Measurements from ENCODE around the gene FMOD.
"Not testable (repeated sequence)": the region's sequence is repeated elsewhere in the genome, so short reads cannot be mapped to it uniquely, and the experiment has no call there.

Gene FMOD

DNA sequence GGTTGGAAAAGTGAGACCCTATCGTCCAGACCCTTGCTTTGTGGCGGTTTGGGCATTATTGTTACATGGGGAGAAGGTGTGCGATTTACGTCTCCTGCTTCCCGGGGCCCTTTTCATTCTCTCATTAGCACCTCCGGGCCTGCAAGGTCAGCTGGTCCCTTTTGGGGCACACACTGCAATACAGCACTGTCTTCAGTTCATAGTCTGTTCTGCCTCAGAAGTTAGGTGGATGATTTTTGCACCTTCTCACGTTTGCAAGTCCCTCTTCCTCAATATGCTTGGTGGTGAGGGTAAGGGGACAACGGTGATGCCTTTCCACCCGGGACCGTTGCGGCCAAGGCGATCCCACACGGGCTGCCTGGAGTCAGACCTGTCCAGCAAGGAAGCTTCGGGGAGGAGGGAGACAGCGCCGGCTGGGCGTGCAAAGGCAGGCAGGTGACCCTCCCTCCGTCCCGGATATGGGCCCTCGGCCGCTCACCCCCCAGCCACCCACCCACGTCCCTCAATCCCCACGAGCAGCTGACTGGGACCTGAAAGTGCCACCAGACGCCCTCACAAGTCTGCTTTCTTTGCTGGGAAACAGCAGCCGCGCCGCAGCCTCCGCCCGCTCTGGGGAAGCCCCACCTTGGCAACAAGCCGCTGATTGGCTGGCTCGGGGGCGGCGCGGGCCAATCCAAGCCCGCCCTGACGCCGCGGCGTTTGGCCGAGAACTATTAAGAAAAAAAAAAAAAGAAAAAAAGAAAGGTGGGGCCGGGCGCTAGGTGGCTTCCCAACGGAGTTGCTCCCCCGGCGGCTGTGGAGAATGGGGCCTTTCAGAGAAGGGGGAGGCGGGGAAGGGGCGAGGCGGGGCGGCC lies 23.9 kb downstream of the FMOD start:
- peak; percentile 80 to 90 (median 88) for DNase-seq (ENCODE audit: low read depth in 2 of 3, low spot score in 2 of 3)

DNA sequence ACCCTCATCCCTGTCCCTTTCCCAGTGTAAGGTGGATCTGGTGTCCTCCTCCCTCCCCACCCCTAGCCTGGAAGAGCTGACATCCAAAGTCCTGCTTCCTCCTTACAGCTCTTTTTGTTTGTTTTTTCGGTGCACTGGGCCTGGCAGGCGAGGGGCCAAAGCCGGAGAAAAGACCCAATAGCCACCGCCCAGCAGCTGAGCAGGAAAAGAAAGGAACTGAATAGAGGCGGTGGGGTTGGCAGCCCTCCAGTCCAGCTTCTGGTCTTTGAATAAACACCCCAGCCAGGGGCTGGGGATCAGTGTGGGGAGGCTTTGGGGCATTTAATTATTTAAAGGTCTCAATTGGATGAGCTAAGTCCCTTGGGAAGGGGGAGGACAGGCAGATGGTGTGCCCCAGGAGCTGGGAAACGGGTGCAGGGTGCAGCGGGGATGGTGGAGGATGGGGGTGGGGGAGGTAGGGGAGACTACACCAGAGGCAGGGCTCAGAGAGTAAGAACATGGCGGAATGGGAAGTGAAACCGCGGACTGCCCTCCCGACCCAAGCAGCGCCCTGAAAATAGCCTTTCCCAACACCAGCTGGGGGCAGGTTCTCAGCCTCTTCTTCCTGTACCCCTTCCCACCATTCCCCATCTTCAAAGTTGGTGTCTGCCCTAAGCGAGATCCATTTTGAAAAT lies 25.4 kb downstream of the FMOD start:
- no peak for DNase-seq (ENCODE audit: low read depth in 2 of 3, low spot score in 2 of 3)

DNA sequence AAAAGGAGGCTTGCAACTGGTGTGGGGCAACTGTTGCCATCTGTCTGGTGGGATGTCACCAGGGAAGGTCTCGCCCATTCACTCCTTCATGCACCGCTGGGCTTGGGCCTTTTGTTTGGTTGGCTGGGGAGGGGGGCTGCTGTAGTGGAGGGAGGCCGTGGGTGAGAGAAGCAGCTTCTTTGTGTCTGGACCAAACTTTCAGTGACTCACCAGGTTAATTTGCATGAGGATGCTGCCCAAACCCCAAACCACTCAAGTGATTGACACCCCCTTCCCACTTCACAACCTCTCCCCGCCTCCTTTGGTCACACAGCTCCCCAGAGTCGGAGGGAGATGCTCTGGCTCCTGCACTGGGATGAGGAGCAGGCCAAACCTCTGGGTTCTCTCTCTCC lies 25.9 kb downstream of the FMOD start:
- DNase-seq (ENCODE audit: low read depth in 2 of 3, low spot score in 2 of 3): peak in 1 of 3 experiments; percentile 32

DNA sequence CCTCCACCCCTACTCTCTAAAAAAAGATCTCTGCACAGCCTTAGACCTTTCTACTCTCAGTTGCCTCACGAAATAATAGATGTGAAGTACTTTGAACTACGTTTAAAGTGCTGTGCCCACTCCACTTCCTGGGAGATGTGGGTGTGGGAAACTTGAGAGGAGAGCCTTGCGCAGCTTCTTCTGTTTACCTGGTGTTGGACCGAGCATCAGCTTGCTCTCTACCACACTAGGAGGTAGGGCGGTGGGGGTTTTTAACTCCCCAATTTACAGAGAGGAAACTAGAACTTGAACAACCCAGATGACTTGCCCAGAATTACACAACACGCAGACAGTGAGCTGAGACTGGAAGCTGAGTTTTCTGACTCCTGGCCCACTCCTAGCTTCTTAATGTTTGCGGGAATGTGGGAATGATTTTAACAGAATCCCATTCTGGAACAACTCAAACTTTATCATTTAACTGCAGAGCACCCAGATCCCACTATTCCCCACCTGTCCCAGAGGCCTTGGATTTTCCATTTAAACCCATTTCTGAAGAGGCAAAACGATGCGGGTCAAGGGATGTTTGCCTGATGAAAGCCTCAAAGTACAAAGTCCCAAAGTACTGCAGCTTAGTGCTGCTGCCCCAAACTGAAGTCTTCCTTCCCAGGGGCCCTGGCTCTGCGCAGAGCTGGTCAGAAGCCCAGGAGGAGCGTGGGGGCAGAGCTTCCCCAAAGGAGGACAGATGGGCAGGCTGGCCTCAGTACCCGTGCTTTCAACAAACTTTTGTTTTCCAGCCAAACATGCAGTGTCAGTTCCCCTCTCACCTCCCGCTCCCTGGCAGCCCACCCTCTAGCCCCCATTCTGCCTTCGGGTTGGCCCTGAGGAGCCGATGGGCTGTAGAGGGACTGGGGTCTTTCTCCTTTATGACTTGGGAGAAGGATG lies 26.6 kb downstream of the FMOD start:
- DNase-seq (ENCODE audit: low read depth in 2 of 3, low spot score in 2 of 3): no peak

DNA sequence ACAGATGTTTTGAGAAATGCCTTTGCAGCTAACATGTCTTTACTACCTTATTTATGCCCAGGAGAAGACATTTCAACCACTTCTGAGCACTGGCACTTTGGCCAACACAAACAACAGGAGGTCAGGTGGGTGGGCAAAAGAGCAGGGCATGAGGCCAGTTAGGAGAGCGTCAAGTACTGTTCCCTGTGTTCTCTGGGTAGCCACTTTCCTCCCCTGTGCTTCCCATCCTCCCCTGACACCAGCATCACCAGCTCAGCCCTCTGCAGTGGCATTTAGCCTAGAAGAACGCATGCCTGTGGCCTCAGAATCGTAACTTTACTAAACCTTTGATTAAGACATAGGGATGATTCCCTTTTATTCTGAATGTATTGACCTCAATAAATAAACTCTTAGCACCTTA lies 27.3 kb downstream of the FMOD start:
- DNase-seq (ENCODE audit: low read depth in 2 of 3, low spot score in 2 of 3): no peak

DNA sequence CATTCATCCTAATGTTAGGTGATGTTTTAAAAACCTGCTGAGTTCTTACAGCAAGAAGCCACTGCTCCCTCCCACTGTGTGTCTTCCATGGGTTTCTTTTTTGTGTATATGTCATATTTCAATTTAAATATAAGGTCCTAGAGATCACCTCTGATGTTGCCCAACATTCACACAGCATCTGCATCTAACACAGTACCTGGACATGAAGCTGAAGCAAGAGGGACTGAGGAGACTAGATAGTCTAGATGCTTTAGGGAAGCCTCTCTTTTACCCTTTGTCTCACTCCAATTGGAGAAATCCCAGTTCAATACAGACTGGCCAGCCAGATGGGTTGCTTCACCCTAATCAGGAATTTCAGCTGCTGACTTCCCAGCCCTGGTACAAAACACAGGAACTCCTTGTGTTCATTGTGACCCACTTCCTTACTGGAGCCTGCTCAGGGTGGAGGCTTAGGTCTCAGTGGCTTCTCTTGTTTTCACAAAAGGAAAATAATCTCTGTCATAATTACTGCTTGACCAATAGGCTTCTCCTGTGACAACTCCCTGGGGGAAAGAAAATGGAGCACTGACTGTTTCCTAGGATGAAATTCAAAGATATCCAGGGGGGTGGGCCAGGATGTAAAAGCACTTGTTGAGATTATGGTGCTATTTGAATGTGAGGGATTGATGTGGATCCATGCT lies 28.3 kb downstream of the FMOD start:
- no peak for DNase-seq (ENCODE audit: low read depth in 2 of 3, low spot score in 2 of 3)

DNA sequence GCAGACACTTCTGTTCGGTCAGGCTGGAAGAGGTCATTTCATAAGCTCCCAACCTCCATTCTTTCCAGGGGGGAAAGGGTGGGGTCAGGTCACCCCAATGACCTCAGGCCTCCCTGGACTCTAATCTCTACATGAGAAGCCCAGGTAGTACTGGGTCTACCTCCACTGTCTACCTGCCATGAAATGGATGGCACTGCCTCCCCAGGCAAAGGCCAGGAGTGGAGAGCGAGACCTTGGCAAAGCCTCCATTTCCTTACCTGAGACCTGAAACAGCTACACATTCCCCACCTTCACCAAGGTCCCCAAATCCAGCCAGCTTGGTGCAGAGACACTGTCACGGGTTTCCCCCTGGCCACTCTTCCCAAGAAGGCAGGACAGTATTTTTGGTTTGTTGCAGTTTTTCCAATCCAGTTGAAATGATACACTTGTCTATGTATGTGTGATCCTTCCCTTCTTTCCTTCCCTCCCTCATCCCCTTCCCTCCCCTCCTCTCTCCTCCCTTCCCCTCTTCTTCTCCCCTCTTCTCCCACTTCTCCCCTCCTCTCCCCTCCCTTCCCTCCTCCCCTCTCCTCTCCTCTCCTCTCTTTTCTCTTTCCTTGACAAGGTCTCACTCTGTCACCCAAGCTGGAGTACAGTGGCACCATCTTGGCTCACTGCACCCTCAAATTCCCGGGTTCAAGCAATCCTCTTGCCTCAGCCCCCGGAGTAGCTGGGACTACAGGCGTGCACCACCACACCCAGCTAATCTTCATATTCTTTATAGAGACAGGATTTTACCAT lies 29.5 kb downstream of the FMOD start:
- DNase-seq (ENCODE audit: low read depth in 2 of 3, low spot score in 2 of 3): no peak

DNA sequence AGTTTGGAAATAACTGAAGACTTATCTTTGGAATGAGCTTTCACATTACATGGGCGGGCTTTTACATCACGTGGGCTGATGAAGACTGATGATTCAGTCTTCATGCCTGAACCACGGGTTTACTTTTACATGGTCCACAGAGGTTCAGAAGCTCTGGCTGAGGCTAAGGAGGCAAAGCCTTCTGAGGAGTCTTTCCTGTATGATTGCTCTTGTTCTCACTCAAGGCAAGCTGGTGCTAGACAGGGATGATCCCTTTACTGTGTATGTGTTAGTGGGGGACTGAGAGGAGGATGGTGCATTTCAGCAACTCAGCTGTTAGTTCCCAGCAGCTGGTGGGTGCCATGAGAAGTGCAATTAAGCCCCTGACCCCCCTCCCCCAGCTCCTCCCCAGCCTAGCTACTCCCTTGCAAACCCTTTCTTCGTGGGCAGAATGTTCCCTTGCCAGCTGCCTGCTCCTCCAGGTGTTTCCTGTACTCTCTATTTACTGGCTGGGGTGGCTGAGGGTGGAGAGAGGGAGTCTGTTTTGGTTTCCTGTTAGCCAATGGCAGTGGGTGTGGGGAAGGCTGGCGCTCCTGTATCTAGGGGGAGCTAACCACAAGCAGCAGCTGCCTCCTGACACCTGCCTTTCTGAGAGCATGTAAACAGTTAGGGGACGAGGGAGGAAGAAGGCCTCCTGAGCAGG lies 30.2 kb downstream of the FMOD start:
- DNase-seq (ENCODE audit: low read depth in 2 of 3, low spot score in 2 of 3): no peak

DNA sequence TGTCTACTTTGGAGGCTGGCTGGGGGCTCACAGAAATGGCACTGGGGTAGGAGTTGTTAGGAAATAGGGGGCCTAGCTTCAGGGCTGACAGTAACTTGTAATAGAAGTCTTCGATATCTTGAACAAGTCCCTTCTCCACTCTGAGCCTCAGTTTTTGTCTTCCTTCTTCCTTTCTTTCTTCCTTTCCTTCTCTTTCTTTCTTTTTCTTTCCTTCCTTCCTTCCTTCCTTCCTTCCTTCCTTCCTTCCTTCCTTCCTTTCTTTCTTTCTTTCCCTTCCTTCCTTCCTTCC lies 32.7 kb downstream of the FMOD start:
- DNase-seq (ENCODE audit: low read depth in 2 of 3, low spot score in 2 of 3): no peak

DNA sequence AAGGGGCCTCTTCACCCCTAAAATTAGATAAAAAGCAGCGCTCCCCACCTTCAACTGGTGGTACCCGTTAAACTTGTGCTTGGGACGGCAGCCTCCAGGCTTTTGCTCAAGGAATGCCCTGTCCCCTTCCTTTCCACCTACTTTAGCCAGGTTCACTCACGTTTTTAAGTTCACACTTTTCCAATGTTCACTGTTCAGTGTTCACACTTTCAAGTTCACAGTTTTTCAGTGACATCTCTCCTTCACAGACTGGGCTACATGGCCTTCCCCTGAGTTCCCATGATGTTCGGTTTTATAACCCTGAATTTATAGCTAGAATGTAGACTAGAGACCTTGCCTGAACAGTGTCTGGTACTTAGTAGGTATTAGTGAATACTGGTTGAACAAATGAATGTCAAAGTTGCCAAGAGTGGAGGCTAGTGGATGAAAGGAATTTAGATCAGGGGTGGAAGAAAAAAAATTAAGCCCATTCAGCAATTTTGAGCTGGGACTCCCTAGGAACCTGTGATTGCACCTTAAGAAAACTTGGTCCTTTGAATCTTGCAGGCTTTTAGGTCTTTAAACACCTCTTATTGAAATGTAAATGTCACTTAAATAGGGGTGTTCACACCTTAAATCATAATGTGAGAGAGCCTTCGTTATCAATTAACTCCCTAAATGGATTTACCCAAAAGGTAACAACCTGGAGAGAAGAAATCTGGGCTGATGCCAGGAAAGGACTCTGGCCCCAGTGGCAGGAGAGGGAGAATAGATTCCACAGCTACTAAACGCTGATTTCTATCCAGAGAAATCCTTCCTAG lies 33.3 kb downstream of the FMOD start:
- DNase-seq (ENCODE audit: low read depth in 2 of 3, low spot score in 2 of 3): no peak

DNA sequence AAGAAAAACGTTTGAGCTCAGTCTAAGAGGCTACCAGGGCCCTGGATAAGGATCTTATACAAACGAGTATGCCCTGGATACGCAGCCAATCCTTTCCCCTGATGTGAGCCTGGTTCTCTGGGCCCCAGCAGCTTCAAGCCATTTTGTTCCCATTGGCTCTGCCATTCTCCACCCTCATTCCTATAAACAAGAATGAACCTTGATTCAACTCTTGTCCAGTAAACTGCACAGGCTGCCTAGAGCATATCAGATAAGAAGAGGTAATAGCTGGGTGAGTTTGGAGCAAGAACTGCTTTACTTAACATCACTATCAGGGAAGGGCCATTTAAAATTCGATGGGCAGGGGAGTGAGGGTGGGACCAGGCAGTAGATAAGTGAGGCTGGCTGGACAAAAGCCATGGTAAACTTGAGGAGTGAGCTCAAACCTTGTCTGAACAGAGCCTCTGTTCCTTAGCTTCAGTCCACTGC lies 34.3 kb downstream of the FMOD start:
- no peak for DNase-seq (ENCODE audit: low read depth in 2 of 3, low spot score in 2 of 3)

DNA sequence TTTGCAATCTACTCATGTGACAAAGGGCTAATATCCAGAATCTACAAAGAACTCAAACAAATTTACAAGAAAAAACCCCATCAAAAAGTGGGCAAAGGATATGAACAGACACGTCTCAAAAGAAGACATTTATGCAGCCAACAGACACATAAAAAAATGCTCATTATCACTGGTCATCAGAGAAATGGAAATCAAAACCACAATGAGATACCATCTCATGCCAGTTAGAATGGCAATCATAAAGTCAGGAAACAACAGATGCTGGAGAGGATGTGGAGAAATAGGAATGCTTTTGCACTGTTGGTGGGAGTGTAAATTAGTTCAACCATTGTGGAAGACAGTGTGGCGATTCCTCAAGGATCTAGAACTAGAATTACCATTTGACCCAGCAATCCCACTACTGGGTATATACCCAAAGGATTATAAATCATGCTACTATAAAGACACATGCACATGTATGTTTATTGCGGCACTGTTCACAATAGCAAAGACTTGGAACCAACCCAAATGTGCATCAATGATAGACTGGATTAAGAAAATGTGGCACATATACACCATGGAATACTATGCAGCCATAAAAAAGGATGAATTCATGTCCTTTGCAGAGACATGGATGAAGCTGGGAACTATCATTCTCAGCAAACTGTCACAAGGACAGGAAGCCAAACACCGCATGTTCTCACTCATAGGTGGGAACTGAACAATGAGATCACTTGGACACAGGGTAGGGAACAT lies 36.7 kb downstream of the FMOD start:
- DNase-seq (ENCODE audit: low read depth in 2 of 3, low spot score in 2 of 3): not testable (repeated sequence)

DNA sequence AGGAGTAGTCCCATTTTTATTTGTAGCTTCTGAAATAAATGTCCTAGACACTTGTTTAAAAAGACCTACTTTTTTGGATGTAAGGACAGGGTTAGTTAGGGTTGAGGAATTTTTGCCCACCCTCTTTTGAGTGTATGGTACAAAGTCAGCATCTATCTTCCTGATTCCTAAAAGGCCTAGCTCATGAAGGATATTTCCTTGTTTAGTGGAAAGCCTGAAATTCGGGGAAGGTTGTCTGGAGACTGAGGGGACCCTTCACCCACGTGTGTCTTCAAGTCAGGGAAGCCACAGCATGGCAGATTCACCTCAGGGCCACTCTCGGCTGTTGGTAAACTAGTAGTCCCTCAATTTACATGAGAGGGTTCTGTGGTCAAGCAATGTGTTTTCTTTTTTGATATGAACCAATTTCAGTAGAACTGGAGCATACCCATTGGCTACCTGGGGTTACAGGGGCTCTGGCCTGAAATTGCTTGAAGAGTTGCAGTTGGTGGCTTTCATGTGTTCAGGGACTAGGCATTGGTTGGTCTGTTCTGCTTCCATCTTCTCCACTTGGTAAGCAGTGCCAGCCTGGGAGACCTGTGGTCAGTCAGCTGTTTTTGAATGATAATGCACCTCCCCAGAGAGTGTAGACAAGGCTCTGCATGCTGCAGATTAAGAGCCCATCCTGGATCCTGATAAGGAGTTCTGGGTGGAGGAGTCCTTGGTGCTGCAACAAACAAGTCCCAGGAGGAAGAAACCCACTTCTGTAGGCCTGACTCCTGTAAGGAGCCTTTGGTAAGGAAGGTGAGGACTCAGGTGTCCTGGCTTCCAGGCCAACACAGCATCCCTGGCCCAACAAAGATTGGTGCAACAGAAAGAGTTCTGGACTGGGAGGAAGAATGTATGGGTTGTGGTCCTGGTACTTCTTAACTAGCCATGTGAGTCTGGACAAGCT lies 39.3 kb downstream of the FMOD start:
- DNase-seq (ENCODE audit: low read depth in 2 of 3, low spot score in 2 of 3): no peak

DNA sequence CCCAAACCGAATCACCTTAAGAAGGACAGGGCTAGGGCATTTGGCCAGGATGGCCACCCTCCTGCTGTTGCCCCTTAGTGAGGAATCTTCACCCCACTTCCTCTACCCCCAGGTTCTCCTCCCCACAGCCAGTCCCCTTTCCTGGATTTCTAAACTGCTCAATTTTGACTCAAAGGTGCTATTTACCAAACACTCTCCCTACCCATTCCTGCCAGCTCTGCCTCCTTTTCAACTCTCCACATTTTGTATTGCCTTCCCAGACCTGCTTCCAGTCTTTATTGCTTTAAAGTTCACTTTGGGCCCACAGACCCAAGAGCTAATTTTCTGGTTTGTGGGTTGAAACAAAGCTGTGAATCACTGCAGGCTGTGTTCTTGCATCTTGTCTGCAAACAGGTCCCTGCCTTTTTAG lies 42.0 kb downstream of the FMOD start:
- DNase-seq (ENCODE audit: low read depth in 2 of 3, low spot score in 2 of 3): no peak

DNA sequence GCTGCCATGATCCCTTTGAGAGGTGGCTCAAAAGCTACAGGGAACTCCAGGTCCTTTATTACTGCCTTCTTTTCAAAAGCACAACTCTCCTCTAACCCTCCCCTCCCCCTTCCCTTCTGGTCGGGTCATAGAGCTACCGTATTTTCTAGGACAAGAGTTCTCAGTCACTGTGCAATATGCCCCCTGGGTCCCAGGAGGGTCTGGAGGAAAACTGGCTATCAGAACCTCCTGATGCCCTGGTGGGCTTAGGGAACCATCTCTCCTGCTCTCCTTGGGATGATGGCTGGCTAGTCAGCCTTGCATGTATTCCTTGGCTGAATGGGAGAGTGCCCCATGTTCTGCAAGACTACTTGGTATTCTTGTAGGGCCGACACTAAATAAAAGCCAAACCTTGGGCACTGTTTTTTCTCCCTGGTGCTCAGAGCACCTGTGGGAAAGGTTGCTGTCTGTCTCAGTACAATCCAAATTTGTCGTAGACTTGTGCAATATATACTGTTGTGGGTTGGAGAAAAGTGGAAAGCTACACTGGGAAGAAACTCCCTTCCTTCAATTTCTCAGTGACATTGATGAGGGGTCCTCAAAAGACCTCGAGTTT lies 42.5 kb downstream of the FMOD start:
- DNase-seq (ENCODE audit: low read depth in 2 of 3, low spot score in 2 of 3): no peak

DNA sequence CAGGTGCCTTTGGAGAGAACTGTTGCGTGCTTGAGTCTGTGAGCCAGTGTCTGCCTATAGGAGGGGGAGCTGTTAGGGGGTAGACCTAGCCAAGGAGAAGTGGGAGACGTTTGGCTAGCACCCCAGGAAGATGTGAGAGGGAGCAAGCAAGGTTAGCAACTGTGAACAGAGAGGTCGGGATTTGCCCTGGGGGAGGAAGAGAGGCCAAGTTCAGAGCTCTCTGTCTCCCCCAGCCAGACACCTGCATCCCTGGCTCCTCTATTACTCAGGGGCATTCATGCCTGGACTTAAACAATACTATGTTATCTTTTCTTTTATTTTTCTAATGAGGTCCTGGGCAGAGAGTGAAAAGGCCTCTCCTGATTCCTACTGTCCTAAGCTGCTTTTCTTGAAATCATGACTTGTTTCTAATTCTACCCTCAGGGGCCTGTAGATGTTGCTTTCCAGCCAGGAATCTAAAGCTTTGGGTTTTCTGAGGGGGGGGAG lies 43.2 kb downstream of the FMOD start:
- DNase-seq (ENCODE audit: low read depth in 2 of 3, low spot score in 2 of 3): no peak
